ENCODE results near the gene ITPR1.
"Not testable (repeated sequence)": the region's sequence is repeated elsewhere in the genome, so short reads cannot be mapped to it uniquely, and the experiment has no call there.

The ITPR1 gene

DNA sequence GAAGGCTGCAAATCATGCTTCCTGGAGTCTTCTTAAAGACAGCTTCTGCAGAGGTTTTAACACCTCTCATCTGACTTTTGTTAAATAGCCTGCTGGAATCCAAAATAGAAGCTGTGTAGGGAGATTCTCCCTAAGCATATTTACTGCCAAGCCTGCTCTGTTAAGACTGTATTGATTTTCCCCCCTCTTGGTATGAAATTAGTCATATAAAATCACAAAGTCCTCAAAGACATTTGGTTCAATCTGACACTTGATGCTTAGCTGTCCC is 94.6 kb downstream of the ITPR1 start:
- Histone ChIP-seq H3K9me3 (ENCODE audit: control extremely low read depth in 1 of 5, control insufficient read depth in 4 of 5, insufficient read depth in 2 of 5, low read depth in 1 of 5, low read length in 4 of 5) (no peaks in the 10 kb centered on the region), H3K27me3 (replicated peaks in 2 of 5; ENCODE audit: control insufficient read depth in 4 of 5, insufficient read depth in 5 of 5, low read length in 4 of 5) (no peaks in the 10 kb centered on the region), H3K4me3 (ENCODE audit: control insufficient read depth in 1 of 7, extremely low read depth in 1 of 7, insufficient read depth in 4 of 7, low read depth in 2 of 7, low read length in 6 of 7) (no peak overlapping the region), H3K36me3 (ENCODE audit: control insufficient read depth in 4 of 4, insufficient read depth in 4 of 4, low read length in 3 of 4) (peaks cover 0 to 7% (median 0%) of the 10 kb centered on the region in 4 experiments), H3K27ac (ENCODE audit: insufficient read depth in 1 of 2, low read depth in 1 of 2, low read length in 2 of 2, poor library complexity in 1 of 2, severe bottlenecking in 2 of 2) (no peak overlapping the region), H3K4me1 (ENCODE audit: control extremely low read depth in 1 of 4, control insufficient read depth in 4 of 4, insufficient read depth in 4 of 4, low read length in 3 of 4) (peaks cover 0 to 65% (median 40%) of the 10 kb centered on the region in 4 experiments)
- no peak for DNase-seq
- CTCF ChIA-PET, result interaction anchor here (0.7 to 2.3 kb wide), 5 partner anchors 9 to 237 kb away, joined by 3 to 8 read pairs (median 4); no protein-coding TSS in a partner anchor
- POLR2A ChIA-PET, result no interaction called here

DNA sequence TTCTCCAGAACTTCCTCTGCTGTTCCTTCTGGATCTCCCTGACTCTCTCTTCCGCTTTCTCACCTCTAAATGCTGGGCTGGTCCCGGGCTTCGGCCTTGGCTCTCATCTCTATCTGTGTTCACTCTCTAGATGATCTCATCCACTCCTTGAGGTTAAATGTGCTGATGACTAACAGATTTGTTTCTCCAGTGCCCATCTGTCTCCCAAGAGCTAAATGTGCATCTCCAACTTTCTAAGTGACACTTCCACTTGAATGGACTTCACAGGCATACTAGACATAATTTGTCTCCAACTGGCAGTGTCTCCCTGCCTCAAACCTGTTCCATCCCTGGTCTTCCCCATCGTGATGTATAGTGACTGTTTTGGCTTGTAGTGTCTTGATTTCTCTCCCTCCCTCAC is 95.3 kb downstream of the ITPR1 start:
- no peaks in the 10 kb centered on the region for H3K9me3 ChIP-seq (ENCODE audit: control extremely low read depth in 1 of 5, control insufficient read depth in 4 of 5, insufficient read depth in 2 of 5, low read depth in 1 of 5, low read length in 4 of 5)
- 97% methylated on average over 3 of the region's 4 CpGs for WGBS (ENCODE audit: insufficient coverage)
- no peak overlapping the region for H3K27ac ChIP-seq (ENCODE audit: insufficient read depth in 1 of 2, low read depth in 1 of 2, low read length in 2 of 2, poor library complexity in 1 of 2, severe bottlenecking in 2 of 2)
- H3K27me3 ChIP-seq (replicated peaks in 2 of 5; ENCODE audit: control insufficient read depth in 4 of 5, insufficient read depth in 5 of 5, low read length in 4 of 5), result no peaks in the 10 kb centered on the region
- peaks cover 0 to 7% (median 0%) of the 10 kb centered on the region in 4 experiments for H3K36me3 ChIP-seq (ENCODE audit: control insufficient read depth in 4 of 4, insufficient read depth in 4 of 4, low read length in 3 of 4)
- no peak overlapping the region for H3K4me3 ChIP-seq (ENCODE audit: control insufficient read depth in 1 of 7, extremely low read depth in 1 of 7, insufficient read depth in 4 of 7, low read depth in 2 of 7, low read length in 6 of 7)
- peaks cover 0 to 58% (median 35%) of the 10 kb centered on the region in 4 experiments for H3K4me1 ChIP-seq (ENCODE audit: control extremely low read depth in 1 of 4, control insufficient read depth in 4 of 4, insufficient read depth in 4 of 4, low read length in 3 of 4)
- ChIA-PET CTCF (interaction anchor here (1.0 to 2.3 kb wide), 4 partner anchors 8 to 237 kb away, joined by 3 to 8 read pairs (median 4); no protein-coding TSS in a partner anchor), POLR2A (no interaction called here)
- peak in 2 of 3 donors; percentile 34 to 49 for DNase-seq

DNA sequence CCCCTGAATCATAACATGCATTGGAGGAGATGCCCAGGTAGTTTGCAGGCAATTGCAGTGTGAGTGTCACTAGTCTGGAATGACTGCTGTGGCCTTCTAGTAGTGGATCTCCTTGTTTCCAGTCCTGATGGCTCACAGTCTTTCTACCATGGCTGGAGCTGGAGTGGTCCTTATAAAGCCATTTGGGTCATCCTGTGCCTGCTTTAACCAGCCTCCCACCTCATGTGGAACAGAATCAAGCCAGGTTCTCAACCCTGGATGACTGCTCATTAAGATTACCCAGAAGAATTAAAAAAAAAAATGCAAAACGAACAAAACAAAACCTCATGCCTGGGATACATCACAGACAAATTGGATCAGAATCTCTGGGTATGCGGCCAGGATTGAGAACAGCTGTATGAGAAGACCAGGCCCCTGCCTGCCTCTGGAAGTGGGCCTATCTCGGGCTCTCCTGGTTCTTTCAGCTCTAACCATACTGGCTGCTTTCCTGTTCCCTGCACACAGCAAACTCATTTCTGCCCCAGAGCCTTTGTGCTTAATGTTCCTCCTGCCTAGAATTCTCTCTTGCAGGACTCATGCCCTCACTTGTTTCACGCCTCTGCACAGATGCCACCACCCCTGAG is 96.4 kb downstream of the ITPR1 start:
- POLR2A ChIA-PET, result interaction anchor here (0.6 kb wide), 1 partner anchor 19 kb away, joined by 3 read pairs; no protein-coding TSS in a partner anchor
- Histone ChIP-seq H3K4me1 (ENCODE audit: control extremely low read depth in 1 of 4, control insufficient read depth in 4 of 4, insufficient read depth in 4 of 4, low read length in 3 of 4) (peaks cover 0 to 48% (median 24%) of the 10 kb centered on the region in 4 experiments), H3K36me3 (ENCODE audit: control insufficient read depth in 4 of 4, insufficient read depth in 4 of 4, low read length in 3 of 4) (peaks cover 0 to 7% (median under 1%) of the 10 kb centered on the region in 4 experiments), H3K4me3 (ENCODE audit: control insufficient read depth in 1 of 7, extremely low read depth in 1 of 7, insufficient read depth in 4 of 7, low read depth in 2 of 7, low read length in 6 of 7) (no peak overlapping the region), H3K27me3 (replicated peaks in 2 of 5; ENCODE audit: control insufficient read depth in 4 of 5, insufficient read depth in 5 of 5, low read length in 4 of 5) (no peaks in the 10 kb centered on the region), H3K27ac (ENCODE audit: insufficient read depth in 1 of 2, low read depth in 1 of 2, low read length in 2 of 2, poor library complexity in 1 of 2, severe bottlenecking in 2 of 2) (no peak overlapping the region), H3K9me3 (ENCODE audit: control extremely low read depth in 1 of 5, control insufficient read depth in 4 of 5, insufficient read depth in 2 of 5, low read depth in 1 of 5, low read length in 4 of 5) (no peaks in the 10 kb centered on the region)
- CTCF ChIA-PET, result interaction anchor here (1.0 to 3.2 kb wide), 8 partner anchors 9 to 239 kb away, joined by 3 to 14 read pairs (median 4); partner anchors contain the start of gene ITPR1
- DNase-seq, result no peak
- WGBS (ENCODE audit: insufficient coverage), result 97% methylated on average over 4 of the region's 4 CpGs

DNA sequence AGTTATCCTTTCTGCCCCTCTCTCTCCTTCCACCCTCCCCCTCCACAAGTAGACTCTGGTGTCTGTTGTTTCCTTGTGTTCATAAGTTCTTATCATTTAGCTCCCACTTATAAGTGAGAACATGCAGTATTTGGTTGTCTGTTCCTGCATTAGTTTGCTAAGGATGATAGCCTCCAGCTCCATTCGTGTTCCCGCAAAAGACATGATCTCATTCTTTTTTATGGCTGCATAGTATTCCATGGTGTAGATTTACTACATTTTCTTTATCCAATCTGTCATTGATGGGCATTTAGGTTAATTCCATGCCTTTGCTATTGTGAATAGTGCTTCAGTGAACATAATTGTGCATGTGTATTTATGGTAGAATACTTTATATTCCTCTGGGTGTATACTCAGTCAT is 97.7 kb downstream of the ITPR1 start:
- not testable (repeated sequence) for H3K27me3 ChIP-seq (replicated peaks in 2 of 5; ENCODE audit: control insufficient read depth in 4 of 5, insufficient read depth in 5 of 5, low read length in 4 of 5); H3K4me3 ChIP-seq (ENCODE audit: control insufficient read depth in 1 of 7, extremely low read depth in 1 of 7, insufficient read depth in 4 of 7, low read depth in 2 of 7, low read length in 6 of 7); DNase-seq; H3K36me3 ChIP-seq (ENCODE audit: control insufficient read depth in 4 of 4, insufficient read depth in 4 of 4, low read length in 3 of 4); H3K9me3 ChIP-seq (ENCODE audit: control extremely low read depth in 1 of 5, control insufficient read depth in 4 of 5, insufficient read depth in 2 of 5, low read depth in 1 of 5, low read length in 4 of 5); H3K27ac ChIP-seq (ENCODE audit: insufficient read depth in 1 of 2, low read depth in 1 of 2, low read length in 2 of 2, poor library complexity in 1 of 2, severe bottlenecking in 2 of 2)
- POLR2A ChIA-PET, result interaction anchor here (1.2 kb wide), 1 partner anchor 96 kb away, joined by 3 read pairs; no protein-coding TSS in a partner anchor
- no CpG with 5 or more reads among the region's 2 CpGs for WGBS (ENCODE audit: insufficient coverage)
- CTCF ChIA-PET, result interaction anchor here (1.0 to 3.2 kb wide), 5 partner anchors 8 to 240 kb away, joined by 3 to 14 read pairs (median 7); no protein-coding TSS in a partner anchor
- H3K4me1 ChIP-seq (ENCODE audit: control extremely low read depth in 1 of 4, control insufficient read depth in 4 of 4, insufficient read depth in 4 of 4, low read length in 3 of 4), result peaks cover 0 to 41% (median 17%) of the 10 kb centered on the region in 4 experiments

DNA sequence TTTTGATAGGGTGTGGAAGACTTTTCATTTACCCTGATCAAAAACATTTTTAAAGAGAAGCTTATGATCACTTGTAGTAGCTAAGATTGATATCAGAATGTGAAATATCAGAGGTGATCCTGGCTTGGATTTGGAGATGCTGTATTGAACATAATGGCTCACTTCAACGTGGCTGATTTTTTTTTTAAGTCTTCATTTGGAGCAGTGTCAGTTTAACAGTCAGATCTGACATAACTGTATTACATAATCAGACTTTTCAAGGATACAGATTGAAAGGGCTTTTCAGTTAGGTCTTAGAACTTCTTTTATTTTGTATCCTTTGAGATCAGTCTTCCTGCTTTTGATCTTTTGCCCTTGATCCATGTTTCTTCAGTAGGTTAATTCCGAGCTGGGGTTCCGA is 98.5 kb downstream of the ITPR1 start:
- Histone ChIP-seq H3K4me1 (ENCODE audit: control extremely low read depth in 1 of 4, control insufficient read depth in 4 of 4, insufficient read depth in 4 of 4, low read length in 3 of 4) (peaks cover 0 to 35% (median 17%) of the 10 kb centered on the region in 4 experiments), H3K36me3 (ENCODE audit: control insufficient read depth in 4 of 4, insufficient read depth in 4 of 4, low read length in 3 of 4) (peaks cover 0 to 7% (median 1%) of the 10 kb centered on the region in 4 experiments), H3K27ac (ENCODE audit: insufficient read depth in 1 of 2, low read depth in 1 of 2, low read length in 2 of 2, poor library complexity in 1 of 2, severe bottlenecking in 2 of 2) (no peak overlapping the region), H3K4me3 (ENCODE audit: control insufficient read depth in 1 of 7, extremely low read depth in 1 of 7, insufficient read depth in 4 of 7, low read depth in 2 of 7, low read length in 6 of 7) (no peak overlapping the region), H3K9me3 (ENCODE audit: control extremely low read depth in 1 of 5, control insufficient read depth in 4 of 5, insufficient read depth in 2 of 5, low read depth in 1 of 5, low read length in 4 of 5) (no peaks in the 10 kb centered on the region), H3K27me3 (replicated peaks in 2 of 5; ENCODE audit: control insufficient read depth in 4 of 5, insufficient read depth in 5 of 5, low read length in 4 of 5) (no peaks in the 10 kb centered on the region)
- WGBS (ENCODE audit: insufficient coverage), result 93% methylated on average over 2 of the region's 3 CpGs
- ChIA-PET POLR2A (no interaction called here), CTCF (interaction anchor here (0.6 to 3.2 kb wide), 7 partner anchors 8 to 248 kb away, joined by 3 to 14 read pairs (median 4); no protein-coding TSS in a partner anchor)
- DNase-seq, result no peak

DNA sequence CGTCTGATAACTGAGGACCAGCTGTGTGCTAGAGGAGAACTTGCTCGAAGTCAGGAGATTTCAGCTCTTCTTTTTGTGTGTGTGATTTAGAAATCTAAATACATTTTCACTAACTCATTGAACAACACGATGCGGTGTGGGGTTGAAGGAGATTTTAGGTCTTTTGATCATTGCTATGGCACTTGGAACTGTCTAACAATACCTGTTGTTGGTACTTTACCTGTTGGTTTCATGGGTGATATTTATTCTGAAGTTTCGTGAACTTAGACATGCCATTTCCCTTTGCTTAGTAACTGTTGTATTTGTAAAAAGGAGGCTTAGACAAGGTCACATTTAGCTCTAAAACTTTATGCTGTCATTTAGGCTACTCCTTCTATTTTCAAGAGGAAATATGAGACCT is 99.9 kb downstream of the ITPR1 start:
- DNase-seq, result no peak
- H3K9me3 ChIP-seq (ENCODE audit: control extremely low read depth in 1 of 5, control insufficient read depth in 4 of 5, insufficient read depth in 2 of 5, low read depth in 1 of 5, low read length in 4 of 5), result no peaks in the 10 kb centered on the region
- H3K4me3 ChIP-seq (ENCODE audit: control insufficient read depth in 1 of 7, extremely low read depth in 1 of 7, insufficient read depth in 4 of 7, low read depth in 2 of 7, low read length in 6 of 7), result no peak overlapping the region
- 100% methylated on average over 2 of the region's 5 CpGs for WGBS (ENCODE audit: insufficient coverage)
- H3K27me3 ChIP-seq (replicated peaks in 2 of 5; ENCODE audit: control insufficient read depth in 4 of 5, insufficient read depth in 5 of 5, low read length in 4 of 5), result no peaks in the 10 kb centered on the region
- H3K4me1 ChIP-seq (ENCODE audit: control extremely low read depth in 1 of 4, control insufficient read depth in 4 of 4, insufficient read depth in 4 of 4, low read length in 3 of 4), result peaks cover 0 to 24% (median 9%) of the 10 kb centered on the region in 4 experiments
- peaks cover 0 to 7% (median 1%) of the 10 kb centered on the region in 4 experiments for H3K36me3 ChIP-seq (ENCODE audit: control insufficient read depth in 4 of 4, insufficient read depth in 4 of 4, low read length in 3 of 4)
- ChIA-PET CTCF (interaction anchor here (0.6 to 3.2 kb wide), 8 partner anchors 8 to 250 kb away, joined by 3 to 12 read pairs (median 4); no protein-coding TSS in a partner anchor), POLR2A (no interaction called here)
- no peak overlapping the region for H3K27ac ChIP-seq (ENCODE audit: insufficient read depth in 1 of 2, low read depth in 1 of 2, low read length in 2 of 2, poor library complexity in 1 of 2, severe bottlenecking in 2 of 2)

DNA sequence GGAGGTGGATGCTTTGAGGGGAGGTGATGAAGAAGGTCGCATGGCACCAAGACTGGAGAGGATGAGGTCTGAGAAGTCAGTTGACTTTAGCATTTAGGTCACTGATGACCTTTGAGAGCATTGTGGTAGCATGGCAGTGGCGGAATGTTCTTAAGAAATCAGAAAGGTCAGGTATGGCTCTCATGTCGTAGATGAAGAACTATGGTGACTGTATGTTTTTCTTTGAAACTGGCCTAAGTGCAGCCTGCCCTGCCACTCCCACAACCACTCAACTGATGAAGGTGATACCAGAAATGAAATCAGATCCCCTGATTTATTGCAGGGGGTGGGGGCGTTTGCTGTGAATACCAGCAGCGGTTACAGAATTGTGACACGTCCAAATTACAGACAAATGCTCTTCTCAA is 102.6 kb downstream of the ITPR1 start:
- H3K36me3 ChIP-seq (ENCODE audit: control insufficient read depth in 4 of 4, insufficient read depth in 4 of 4, low read length in 3 of 4), result peaks cover 0 to 7% (median 1%) of the 10 kb centered on the region in 4 experiments
- 95% methylated on average over 5 of the region's 6 CpGs for WGBS (ENCODE audit: insufficient coverage)
- H3K4me3 ChIP-seq (ENCODE audit: control insufficient read depth in 1 of 7, extremely low read depth in 1 of 7, insufficient read depth in 4 of 7, low read depth in 2 of 7, low read length in 6 of 7), result no peak overlapping the region
- ChIA-PET POLR2A (no interaction called here), CTCF (interaction anchor here (0.6 to 3.2 kb wide), 7 partner anchors 11 to 244 kb away, joined by 3 to 12 read pairs (median 5); no protein-coding TSS in a partner anchor)
- peaks cover 0 to 3% (median 2%) of the 10 kb centered on the region in 4 experiments for H3K4me1 ChIP-seq (ENCODE audit: control extremely low read depth in 1 of 4, control insufficient read depth in 4 of 4, insufficient read depth in 4 of 4, low read length in 3 of 4)
- no peak overlapping the region for H3K27ac ChIP-seq (ENCODE audit: insufficient read depth in 1 of 2, low read depth in 1 of 2, low read length in 2 of 2, poor library complexity in 1 of 2, severe bottlenecking in 2 of 2)
- H3K27me3 ChIP-seq (replicated peaks in 2 of 5; ENCODE audit: control insufficient read depth in 4 of 5, insufficient read depth in 5 of 5, low read length in 4 of 5), result no peaks in the 10 kb centered on the region
- no peak for DNase-seq
- H3K9me3 ChIP-seq (ENCODE audit: control extremely low read depth in 1 of 5, control insufficient read depth in 4 of 5, insufficient read depth in 2 of 5, low read depth in 1 of 5, low read length in 4 of 5), result no peaks in the 10 kb centered on the region
